ENCODE results near the gene MAGED1. TPM values are rescaled to one million over a fixed set of nuclear protein-coding genes. Genes with fewer than 3 reads are reported as not detected.

MAGED1 gene
- total RNA-seq, 1 experiment from 2014 or later: 283 TPM

GRCh38 chrX:51855698-51856097 lies 37.7 kb upstream of the MAGED1 start:
- Histone ChIP-seq H3K9me3 (ENCODE audit: low read depth, low read length, poor library complexity, severe bottlenecking) (peaks cover 16% of the 10 kb centered on the region), H3K4me3 (ENCODE audit: low read depth, low read length, poor library complexity, severe bottlenecking) (no peak overlapping the region), H3K4me1 (ENCODE audit: insufficient read depth, low read length, poor library complexity, severe bottlenecking) (peaks cover 10% of the 10 kb centered on the region), H3K27me3 (replicated peaks; ENCODE audit: insufficient read depth, low read depth, low read length, poor library complexity) (no peaks in the 10 kb centered on the region), H3K27ac (ENCODE audit: low read depth, low read length, poor library complexity, severe bottlenecking) (no peak overlapping the region), H3K36me3 (ENCODE audit: insufficient read depth, low read length, poor library complexity, severe bottlenecking) (no peaks in the 10 kb centered on the region)
- POLR2A ChIA-PET (ENCODE audit: low non-redundant PET): no interaction called here
- CTCF ChIA-PET: no interaction called here
- DNase-seq (ENCODE audit: low spot score): no peak
- BruUV-seq (replicated peaks): no TSS peak
- intact Hi-C loops (cut with micrococcal nuclease; ENCODE audit: unreplicated experiment): no loop called here
- TF ChIP-seq CTCF (conservative IDR thresholded peaks at IDR 0.05; ENCODE audit: low read depth, low read length): no peak
- TF ChIP-seq EZH2 (IDR thresholded peaks at IDR 0.05; ENCODE audit: borderline replicate concordance, low read depth, low read length, poor library complexity, severe bottlenecking): no peak

- BruUV-seq (replicated peaks): no TSS peak
- Histone ChIP-seq H3K9me3 (ENCODE audit: low read depth, low read length, poor library complexity, severe bottlenecking) (peaks cover 16% of the 10 kb centered on the region), H3K4me3 (ENCODE audit: low read depth, low read length, poor library complexity, severe bottlenecking) (no peak overlapping the region), H3K36me3 (ENCODE audit: insufficient read depth, low read length, poor library complexity, severe bottlenecking) (no peaks in the 10 kb centered on the region), H3K27ac (ENCODE audit: low read depth, low read length, poor library complexity, severe bottlenecking) (no peak overlapping the region), H3K4me1 (ENCODE audit: insufficient read depth, low read length, poor library complexity, severe bottlenecking) (peaks cover 2% of the 10 kb centered on the region), H3K27me3 (replicated peaks; ENCODE audit: insufficient read depth, low read depth, low read length, poor library complexity) (no peaks in the 10 kb centered on the region)
- ChIA-PET CTCF (no interaction called here), POLR2A (ENCODE audit: low non-redundant PET) (no interaction called here)
- intact Hi-C loops (cut with micrococcal nuclease; ENCODE audit: unreplicated experiment): no loop called here
- no peak for DNase-seq (ENCODE audit: low spot score)
- TF ChIP-seq EZH2 (IDR thresholded peaks at IDR 0.05; ENCODE audit: borderline replicate concordance, low read depth, low read length, poor library complexity, severe bottlenecking) (no peak), CTCF (conservative IDR thresholded peaks at IDR 0.05; ENCODE audit: low read depth, low read length) (no peak)
Measured at GRCh38 chrX:51857159-51857733, 36.2 kb upstream of the MAGED1 start.

GRCh38 chrX:51860679-51861078 lies 32.7 kb upstream of the MAGED1 start:
- POLR2A ChIA-PET (ENCODE audit: low non-redundant PET): no interaction called here
- Histone ChIP-seq H3K4me1 (ENCODE audit: insufficient read depth, low read length, poor library complexity, severe bottlenecking) (no peaks in the 10 kb centered on the region), H3K36me3 (ENCODE audit: insufficient read depth, low read length, poor library complexity, severe bottlenecking) (no peaks in the 10 kb centered on the region), H3K4me3 (ENCODE audit: low read depth, low read length, poor library complexity, severe bottlenecking) (no peak overlapping the region), H3K9me3 (ENCODE audit: low read depth, low read length, poor library complexity, severe bottlenecking) (peaks cover 16% of the 10 kb centered on the region), H3K27ac (ENCODE audit: low read depth, low read length, poor library complexity, severe bottlenecking) (no peak overlapping the region), H3K27me3 (replicated peaks; ENCODE audit: insufficient read depth, low read depth, low read length, poor library complexity) (no peaks in the 10 kb centered on the region)
- intact Hi-C loops (cut with micrococcal nuclease; ENCODE audit: unreplicated experiment): loop anchor here (1.0 to 2.0 kb wide), 3 partner anchors 220 to 374 kb away; no protein-coding TSS in a partner anchor
- peak; percentile 55 for DNase-seq (ENCODE audit: low spot score)
- CTCF ChIA-PET: interaction anchor here (0.5 to 1.5 kb wide), 4 partner anchors 219 to 1063 kb away, joined by 3 to 17 read pairs (median 4); no protein-coding TSS in a partner anchor
- TF ChIP-seq CTCF (conservative IDR thresholded peaks at IDR 0.05; ENCODE audit: low read depth, low read length) (peak; percentile 64), EZH2 (IDR thresholded peaks at IDR 0.05; ENCODE audit: borderline replicate concordance, low read depth, low read length, poor library complexity, severe bottlenecking) (no peak)
- no TSS peak for BruUV-seq (replicated peaks)
